Neural cell (in vitro differentiated cells): ENCODE data around the gene PIM3. TPM values are rescaled to one million over a fixed set of nuclear protein-coding genes. Genes with fewer than 3 reads are reported as not detected.

ENCODE experiments used
- H2AFZ ChIP-seq: fragments of 200-600, 300-800 bp; sonication (generic), shearing (Covaris generic); 2 replicates; pipeline ENCODE4 v1.6.0; 2014; ENCODE audit warnings: low read depth, mild to moderate bottlenecking, antibody characterized with exemption, low read length, moderate library complexity
- H3F3A ChIP-seq: fragments of 200-600 bp; shearing (Covaris generic); 2 replicates; pipeline ENCODE4 v1.6.1; 2016; ENCODE audit warnings: mild to moderate bottlenecking, moderate library complexity, mixed read lengths, antibody characterized with exemption, low read length; ENCODE audit not compliant: insufficient read depth, poor library complexity, severe bottlenecking
- H3K27ac ChIP-seq: fragments of 200-600, 300-800 bp; sonication (generic), shearing (Covaris generic); 2 replicates; pipeline ENCODE4 v1.5.1; 2014; ENCODE audit warnings: mild to moderate bottlenecking, low read length, moderate library complexity
- H3K27me3 ChIP-seq: fragments of 300-800, 200-600 bp; sonication (generic), shearing (Covaris generic); 2 replicates; pipeline ENCODE4 v1.6.0; 2014; ENCODE audit warnings: mild to moderate bottlenecking, low read depth, low read length, moderate library complexity; ENCODE audit not compliant: insufficient read depth
- H3K36me3 ChIP-seq: fragments of 300-800, 200-600 bp; sonication (generic), shearing (Covaris generic); 2 replicates; pipeline ENCODE4 v1.5.1; 2014; ENCODE audit warnings: mild to moderate bottlenecking, antibody characterized with exemption, low read length, moderate library complexity; ENCODE audit not compliant: insufficient read depth
- H3K4me2 ChIP-seq: fragments of 300-800, 200-600 bp; sonication (generic), shearing (Covaris generic); 2 replicates; pipeline ENCODE4 v1.6.0; 2014; ENCODE audit warnings: mild to moderate bottlenecking, low read length
- H3K4me3 ChIP-seq: fragments of 300-800, 200-600 bp; sonication (generic), shearing (Covaris generic); 2 replicates; pipeline ENCODE4 v1.5.1; 2014; ENCODE audit warnings: mild to moderate bottlenecking, low read length, moderate library complexity
- H3K79me2 ChIP-seq: fragments of 200-600 bp; shearing (Covaris generic); replicated peaks from 2 replicates; pipeline ENCODE4 v1.6.0; 2014; ENCODE audit warnings: mild to moderate bottlenecking, low read length, moderate library complexity; ENCODE audit not compliant: insufficient read depth
- H3K9ac ChIP-seq: fragments of 300-800, 200-600 bp; sonication (generic), shearing (Covaris generic); 2 replicates; pipeline ENCODE4 v1.6.1; 2016; ENCODE audit warnings: mild to moderate bottlenecking, low read length, mixed read lengths
- H3K9me2 ChIP-seq: fragments of 200-600 bp; shearing (Covaris generic); 2 replicates; pipeline ENCODE4 v1.6.1; 2016; ENCODE audit warnings: mild to moderate bottlenecking, low read length, mixed read lengths; ENCODE audit not compliant: insufficient read depth
- H3K9me3 ChIP-seq: fragments of 200-600, 300-800 bp; sonication (generic), shearing (Covaris generic); 2 replicates; pipeline ENCODE4 v1.6.1; 2016; ENCODE audit warnings: mild to moderate bottlenecking, mixed run types, low read length, moderate library complexity, mixed read lengths
- H4K20me1 ChIP-seq: fragments of 200-600 bp; shearing (Covaris generic); 2 replicates; pipeline ENCODE4 v1.6.1; 2016; ENCODE audit warnings: mild to moderate bottlenecking, mixed run types; ENCODE audit not compliant: insufficient read depth
- CTCF ChIP-seq: fragments of 450-650 bp; IDR thresholded peaks from 2 replicates; pipeline ENCODE4 v1.5.1; 2014; ENCODE audit warnings: antibody characterized with exemption, mild to moderate bottlenecking, moderate library complexity; ENCODE audit not compliant: poor library complexity, severe bottlenecking
- EP300 ChIP-seq: fragments of 450-650 bp; conservative IDR thresholded peaks from 2 replicates; pipeline ENCODE4 v1.6.1; 2014; ENCODE audit warnings: antibody characterized with exemption, mild to moderate bottlenecking, moderate library complexity; ENCODE audit not compliant: poor library complexity, severe bottlenecking
- EZH2 ChIP-seq: fragments of 200-600, 300-800 bp; shearing (Covaris generic), sonication (generic); IDR thresholded peaks from 2 replicates; pipeline ENCODE4 v1.6.1; 2014; ENCODE audit warnings: antibody characterized with exemption, low read length, borderline replicate concordance, mild to moderate bottlenecking; ENCODE audit not compliant: insufficient read depth, poor library complexity, severe bottlenecking
- MXI1 ChIP-seq: fragments of 450-650 bp; conservative IDR thresholded peaks from 2 replicates; pipeline ENCODE4 v1.6.1; 2014; ENCODE audit warnings: antibody characterized with exemption, mild to moderate bottlenecking; ENCODE audit not compliant: poor library complexity, severe bottlenecking
- POLR2AphosphoS5 ChIP-seq: IDR thresholded peaks from 2 replicates; pipeline ENCODE4 v1.6.1; 2012
- RAD21 ChIP-seq: fragments of 450-650 bp; conservative IDR thresholded peaks from 2 replicates; pipeline ENCODE4 v1.6.1; 2014; ENCODE audit warnings: antibody characterized with exemption, mild to moderate bottlenecking, moderate library complexity
- REST ChIP-seq: IDR thresholded peaks from 2 replicates; pipeline ENCODE4 v1.6.1; 2012; ENCODE audit warnings: borderline replicate concordance
- SMC3 ChIP-seq: fragments of 450-650 bp; conservative IDR thresholded peaks from 2 replicates; pipeline ENCODE4 v1.6.1; 2014; ENCODE audit warnings: antibody characterized with exemption, mild to moderate bottlenecking, moderate library complexity; ENCODE audit not compliant: poor library complexity
- TAF1 ChIP-seq: IDR thresholded peaks from 2 replicates; pipeline ENCODE4 v1.6.1; 2012; ENCODE audit warnings: low read depth
- polyA plus RNA-seq: library from polyadenylated mRNA; depleted of rRNA; stranded (reverse); fragments of >200 nt; gene quantifications from 2 replicates; pipeline ENCODE4 v1.2.3, GENCODE V29; 2014

PIM3 gene
- polyA plus RNA-seq, 1 donor from 2014 or later: 28.7 TPM

DNA sequence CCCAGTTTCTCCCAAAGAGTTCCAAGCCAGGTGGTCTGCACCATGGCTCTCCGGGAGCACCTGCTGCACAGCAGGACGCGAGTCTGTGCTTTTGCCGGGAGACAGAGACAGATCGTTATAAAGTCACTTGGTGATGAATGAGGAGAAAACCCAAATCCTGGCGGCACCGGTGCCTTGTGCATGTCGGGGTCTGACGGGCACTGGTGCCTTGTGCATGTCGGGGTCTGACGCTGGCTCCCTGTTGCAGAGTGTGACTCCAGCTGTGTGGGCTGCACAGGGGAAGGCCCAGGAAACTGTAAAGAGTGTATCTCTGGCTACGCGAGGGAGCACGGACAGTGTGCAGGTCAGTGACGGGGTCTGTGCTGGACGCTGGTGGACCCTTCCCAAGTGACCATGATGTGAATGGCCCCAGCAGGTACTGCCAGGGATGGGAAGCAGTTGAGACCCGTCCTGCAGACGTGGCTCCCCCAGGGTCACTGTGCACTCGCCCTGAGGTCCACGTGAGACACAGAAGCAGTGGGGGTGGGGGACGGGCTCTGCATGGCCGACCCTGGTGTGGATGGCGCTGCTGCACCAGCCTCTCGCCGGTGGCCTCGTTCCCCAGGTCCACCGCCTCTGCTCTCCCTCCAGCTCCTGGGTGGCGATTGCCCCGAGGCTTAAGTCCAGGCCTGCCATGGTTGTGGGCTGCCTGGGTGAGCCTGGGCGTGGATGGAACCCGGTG, 36.3 kb upstream of the PIM3 start:
- TF ChIP-seq EZH2: no peak
- TF ChIP-seq CTCF: no peak
- no peak for TF ChIP-seq RAD21
- TF ChIP-seq MXI1: no peak
- TF ChIP-seq TAF1: no peak
- TF ChIP-seq POLR2AphosphoS5: no peak
- TF ChIP-seq REST: no peak
- no peak for TF ChIP-seq SMC3
- TF ChIP-seq EP300: no peak
- H3K9me3 ChIP-seq: no peaks in the 10 kb centered on the region
- no peak overlapping the region for H3K4me3 ChIP-seq
- no peak overlapping the region for H3K27ac ChIP-seq
- H3K9me2 ChIP-seq: no peaks in the 10 kb centered on the region
- no peaks in the 10 kb centered on the region for H3K27me3 ChIP-seq
- peaks cover 2% of the 10 kb centered on the region for H4K20me1 ChIP-seq
- H2AFZ ChIP-seq: no peak overlapping the region
- H3K79me2 ChIP-seq: no peaks in the 10 kb centered on the region
- no peak overlapping the region for H3K4me2 ChIP-seq
- no peaks in the 10 kb centered on the region for H3K36me3 ChIP-seq
- H3F3A ChIP-seq: no peaks in the 10 kb centered on the region
- H3K9ac ChIP-seq: no peak overlapping the region

DNA sequence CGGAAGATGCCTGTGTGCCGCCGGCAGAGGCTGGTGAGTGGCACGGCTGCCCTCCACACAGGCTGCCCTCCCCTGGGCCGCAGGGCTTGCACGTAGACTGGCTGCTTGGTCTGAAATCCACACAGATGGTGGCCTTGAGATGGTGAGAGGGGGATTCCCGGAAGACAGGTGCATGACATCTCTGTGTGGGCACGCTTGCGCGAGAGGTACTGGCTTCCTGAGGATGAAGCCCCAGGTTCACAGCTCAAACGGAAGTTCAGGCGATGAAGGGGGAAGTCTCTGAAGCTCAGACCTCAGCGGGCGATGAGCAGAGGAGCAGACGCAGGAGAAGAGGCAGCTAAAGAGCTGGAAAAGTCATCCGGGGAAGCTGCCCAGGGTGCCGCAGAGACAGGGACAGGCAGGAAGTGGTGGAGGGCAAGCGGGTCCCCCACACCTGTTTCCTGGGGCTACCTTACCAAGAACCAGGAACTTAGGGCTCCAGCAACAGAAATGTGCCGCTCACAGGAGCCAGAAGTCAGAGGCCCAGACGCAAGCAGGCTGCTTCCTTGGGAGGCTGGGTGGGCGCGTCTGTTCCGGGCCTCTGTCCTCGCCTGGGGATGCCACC, 34.9 kb upstream of the PIM3 start:
- Histone ChIP-seq H3F3A (no peaks in the 10 kb centered on the region), H3K9me3 (no peaks in the 10 kb centered on the region), H3K9me2 (no peaks in the 10 kb centered on the region), H4K20me1 (no peaks in the 10 kb centered on the region), H3K4me2 (no peak overlapping the region), H3K79me2 (no peaks in the 10 kb centered on the region), H3K36me3 (no peaks in the 10 kb centered on the region), H3K27ac (no peak overlapping the region), H3K27me3 (no peaks in the 10 kb centered on the region), H3K4me3 (no peak overlapping the region), H2AFZ (no peak overlapping the region), H3K9ac (no peak overlapping the region)
- no peak for TF ChIP-seq SMC3
- TF ChIP-seq MXI1: no peak
- TF ChIP-seq CTCF: no peak
- no peak for TF ChIP-seq RAD21
- TF ChIP-seq REST: no peak
- TF ChIP-seq EP300: no peak
- TF ChIP-seq EZH2: no peak
- TF ChIP-seq POLR2AphosphoS5: no peak
- no peak for TF ChIP-seq TAF1
